Breast epithelium (tissue), 3 donors: ENCODE results near the gene DHX58.

Experiments used
- CTCF ChIP-seq, 3 donors: fragments of 450-650 bp; IDR thresholded peaks; one replicate each; pipeline ENCODE4 v1.5.1; 2016 to 2017; ENCODE audit warnings: antibody characterized with exemption in 3 of 3, mild to moderate bottlenecking in 3 of 3, moderate library complexity in 3 of 3
- POLR2A ChIP-seq: fragments of 450-650 bp; IDR thresholded peaks from one replicate; pipeline ENCODE4 v1.6.1; 2016; ENCODE audit warnings: antibody characterized with exemption, mild to moderate bottlenecking, moderate library complexity
- POLR2AphosphoS5 ChIP-seq, 3 donors: sonication (generic); formaldehyde crosslinking; IDR thresholded peaks; one replicate each; pipeline ENCODE4 v1.6.1; 2017; ENCODE audit warnings: antibody characterized with exemption in 3 of 3

DNA sequence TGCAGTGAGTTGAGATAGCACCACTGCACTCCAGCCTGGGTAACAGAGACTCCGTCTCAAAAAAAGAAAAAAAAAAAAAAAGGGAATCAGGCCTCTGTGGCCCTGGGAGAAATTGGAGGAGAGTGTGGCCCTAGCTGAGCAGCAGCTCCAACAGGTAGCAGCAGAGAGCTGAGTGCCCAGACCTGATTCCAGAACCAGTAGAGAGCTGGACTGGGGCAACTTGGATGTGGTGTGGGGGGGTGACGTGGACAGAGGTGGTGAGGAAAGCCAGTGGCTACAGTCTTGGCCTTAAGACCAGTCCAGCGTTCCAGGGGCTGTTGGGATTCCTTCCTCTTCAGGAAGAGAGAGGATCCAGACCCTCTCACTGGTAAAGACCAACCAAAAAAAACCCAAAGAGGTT is 11.7 kb upstream of the DHX58 start:
- TF ChIP-seq CTCF (IDR thresholded peaks at IDR 0.05) (no peak), POLR2A (no peak), POLR2AphosphoS5 (IDR thresholded peaks at IDR 0.05) (no peak)
